K562 (cell line): Measurements from ENCODE around the gene DNAH1. TPM values are rescaled to one million over a fixed set of nuclear protein-coding genes. Genes with fewer than 3 reads are reported as not detected.

ENCODE experiments used
- ATAC-seq: fragments of 200-7000 bp; cut with Tn5 transposase; 3 replicates; pipeline ENCODE4 v1.9.1; 2020; ENCODE audit warnings: moderate library complexity
- BruUV-seq: library from RNA; stranded (reverse); fragments of 400-500 nt; replicated peaks from 2 replicates; lab custom pipeline; 2021; lab: Mats Ljungman, UMichigan
- CTCF ChIA-PET: fragments of 300-600 bp; formaldehyde crosslinking; extraction: SDS; loops from one replicate; lab custom pipeline; 2021; ENCODE audit warnings: low intra/inter-chr PET ratio; lab: Yijun Ruan, JAX
- POLR2A ChIA-PET: fragments of 300-600, 350-650 bp; sonication (Branson Sonifier 250); formaldehyde crosslinking; extraction: SDS; loops from one replicate; lab custom pipeline; 2021; ENCODE audit warnings: antibody characterized with exemption, inconsistent platforms; lab: Yijun Ruan, JAX
- DNase-seq, 4 experiments: peaks; one replicate each; pipeline versions ENCODE4 v3.0.0 to v3.0.0-alpha.2; 2011 to 2018; ENCODE audit warnings: low spot score in 3 of 4, mixed read lengths in 3 of 4; ENCODE audit errors: extremely low read depth in 1 of 4
- FAIRE-seq: peaks from 2 replicates; lab custom pipeline; 2011; peaks lifted over from hg19 to GRCh38; lab: Jason Lieb, UNC
- H2AFZ ChIP-seq: 2 replicates; pipeline ENCODE4 v1.6.0; 2011; ENCODE audit warnings: low read depth, low read length, control low read depth, inconsistent platforms
- H3K27ac ChIP-seq: fragments of 200-600 bp; 3 replicates; pipeline ENCODE4 v1.8.0; 2011; ENCODE audit warnings: low read depth, mild to moderate bottlenecking, control low read depth, inconsistent platforms, low read length, moderate library complexity, mixed read lengths; ENCODE audit errors: extremely low read depth
- H3K27me3 ChIP-seq, 2 experiments: fragments of 300-600 bp in 1 of 2; 2 replicates in 1 of 2; 3 replicates in 1 of 2; pipeline versions ENCODE4 v1.6.0 to v1.8.0; 2011; ENCODE audit warnings: inconsistent platforms in 2 of 2, low read length in 2 of 2, mild to moderate bottlenecking in 1 of 2, mixed read lengths in 1 of 2, moderate library complexity in 1 of 2; ENCODE audit not compliant: control insufficient read depth in 2 of 2, insufficient read depth in 2 of 2
- H3K36me3 ChIP-seq: fragments of 300-600 bp; 3 replicates; pipeline ENCODE4 v1.8.0; 2011; ENCODE audit warnings: mild to moderate bottlenecking, low read length, inconsistent platforms; ENCODE audit not compliant: control insufficient read depth, insufficient read depth
- H3K4me1 ChIP-seq, 2 experiments: fragments of 200-600 bp in 1 of 2; replicated peaks in 1 of 2; 2 replicates in 1 of 2; 3 replicates in 1 of 2; pipeline versions ENCODE4 v1.5.1 to v1.8.0; 2011; ENCODE audit warnings: inconsistent platforms in 2 of 2, low read length in 2 of 2, mild to moderate bottlenecking in 1 of 2, mixed read lengths in 1 of 2, moderate library complexity in 1 of 2; ENCODE audit not compliant: control insufficient read depth in 2 of 2, insufficient read depth in 2 of 2
- H3K4me2 ChIP-seq: 2 replicates; pipeline ENCODE4 v1.6.1; 2011; ENCODE audit warnings: low read length, control low read depth, inconsistent platforms, mixed read lengths; ENCODE audit not compliant: insufficient read depth
- H3K4me3 ChIP-seq: fragments of 200-600 bp; sonication (generic), shearing (Covaris generic); 2 replicates; pipeline ENCODE4 v1.5.1; 2016; ENCODE audit warnings: control low read depth, inconsistent platforms
- H3K79me2 ChIP-seq: fragments of 200-600 bp; 3 replicates; pipeline ENCODE4 v1.8.0; 2011; ENCODE audit warnings: low read length, inconsistent platforms; ENCODE audit not compliant: control insufficient read depth, insufficient read depth
- H3K9ac ChIP-seq, 2 experiments: 2 replicates each; pipeline versions ENCODE4 v1.6.0 to v1.6.1; 2011; ENCODE audit warnings: low read depth in 2 of 2, low read length in 2 of 2, control low read depth in 1 of 2, inconsistent platforms in 1 of 2, mild to moderate bottlenecking in 1 of 2, mixed read lengths in 1 of 2; ENCODE audit not compliant: insufficient read depth in 1 of 2
- H3K9me1 ChIP-seq: one replicate; pipeline ENCODE4 v1.6.0; 2011; ENCODE audit warnings: inconsistent platforms, mild to moderate bottlenecking, low read length, moderate library complexity; ENCODE audit not compliant: control insufficient read depth, insufficient read depth
- H3K9me3 ChIP-seq: replicated peaks from 2 replicates; pipeline ENCODE4 v1.5.1; 2011; ENCODE audit warnings: low read depth, low read length, inconsistent platforms; ENCODE audit not compliant: control insufficient read depth, insufficient read depth
- H4K20me1 ChIP-seq: replicated peaks from 2 replicates; pipeline ENCODE4 v1.6.1; 2011; ENCODE audit warnings: low read length, inconsistent platforms, mixed read lengths; ENCODE audit not compliant: control insufficient read depth, insufficient read depth
- FUS ChIP-seq: fragments of 200-400 bp; formaldehyde crosslinking; optimal IDR thresholded peaks from 2 replicates; pipeline ENCODE3; 2017; ENCODE audit warnings: low read depth, low read length
- NCOA2 ChIP-seq, 2 experiments: fragments of 450-650 bp; IDR thresholded peaks; 2 replicates each; pipeline ENCODE4 v1.6.1; 2018; ENCODE audit warnings: mild to moderate bottlenecking in 2 of 2, moderate library complexity in 1 of 2; ENCODE audit not compliant: partially characterized antibody in 2 of 2
- NCOA4 ChIP-seq: fragments of 450-650 bp; IDR thresholded peaks from 2 replicates; pipeline ENCODE4 v1.6.1; 2018; ENCODE audit warnings: mild to moderate bottlenecking; ENCODE audit not compliant: partially characterized antibody
- POLR2H ChIP-seq: IDR thresholded peaks from 2 replicates; pipeline ENCODE4 v1.6.1; 2016; ENCODE audit warnings: missing genetic modification characterization, low read depth, mild to moderate bottlenecking, control low read depth, missing compliant biosample characterization, moderate library complexity
- RNF2 ChIP-seq: sonication (generic); IDR thresholded peaks from 2 replicates; pipeline ENCODE4 v1.6.1; 2016
- ZNF41 ChIP-seq: fragments of 250-450 bp; sonication (Bioruptor Pico); conservative IDR thresholded peaks from 2 replicates; pipeline ENCODE4 v1.4.0; 2020; ENCODE audit warnings: mild to moderate bottlenecking
- ZNF551 ChIP-seq: fragments of 250-450 bp; sonication (Bioruptor Pico); IDR thresholded peaks from 2 replicates; pipeline ENCODE4 v1.5.0; 2021; ENCODE audit warnings: mild to moderate bottlenecking, moderate library complexity
- WGBS: fragments of 100-300 bp; shearing (Covaris generic); methylation state at CpG from one replicate; pipeline ENCODE4 v1.1.6; 2016; ENCODE audit warnings: low coverage, mixed read lengths; ENCODE audit not compliant: insufficient coverage; ENCODE audit errors: missing lambda C conversion rate; 5-methylcytosine and 5-hydroxymethylcytosine counted together
- in situ Hi-C: fragments of 300-500 bp; cut with MboI; formaldehyde crosslinking; loops from 4 replicates; pipeline ENCODE4 v1.15.0; 2018; ENCODE audit warnings: inconsistent platforms, mixed read lengths
- intact Hi-C: fragments of 100-400 bp; cut with micrococcal nuclease; formaldehyde crosslinking; loops from 2 replicates; pipeline ENCODE4 v1.14.2; 2022
- polyA plus RNA-seq, 8 experiments: library from polyadenylated mRNA; depleted of rRNA in 4 of 8; stranded (reverse) in 5 of 8; unstranded in 3 of 8; fragments of >200 nt; fragmentation: Nextera tagmentation in 2 of 8; fragmentation: Illumina TruSeq in 1 of 8; extraction: Ambion mirVana in 2 of 8; extraction: Trizol in 1 of 8; gene quantifications; 2 replicates each; pipeline versions ENCODE4 v1.2.1 to v1.2.3, GENCODE V29; 2011 to 2014; ENCODE audit warnings: inconsistent platforms in 1 of 8, missing spikeins in 1 of 8
- total RNA-seq, 7 experiments: library from RNA; depleted of rRNA in 6 of 7; stranded (reverse); fragments of >200 nt in 6 of 7; fragmentation: Illumina TruSeq in 2 of 7; extraction: Trizol in 2 of 7; gene quantifications; 2 replicates each; pipeline versions ENCODE4 v1.2.1 to v1.2.3, GENCODE V29; 2011 to 2021; ENCODE audit warnings: low replicate concordance in 1 of 7
- TF ChIP-seq, protein P1 (sequence below): fragments of 250-450 bp; sonication (Bioruptor Pico); IDR thresholded peaks from 2 replicates; pipeline ENCODE4 v1.8.0; 2022; ENCODE audit warnings: moderate library complexity, mild to moderate bottlenecking, inconsistent platforms
- TF ChIP-seq, protein P2 (sequence below): fragments of 450-650 bp; IDR thresholded peaks from 2 replicates; pipeline ENCODE4 v1.6.1; 2016; ENCODE audit warnings: mild to moderate bottlenecking, moderate library complexity

DNAH1 gene
- total and polyA plus RNA-seq, 9 of the 15 experiments (the other 6 are each of a cell fraction or from before 2014, with no cell fraction given): 0.04 to 0.84 (median 0.50) TPM

DNA sequence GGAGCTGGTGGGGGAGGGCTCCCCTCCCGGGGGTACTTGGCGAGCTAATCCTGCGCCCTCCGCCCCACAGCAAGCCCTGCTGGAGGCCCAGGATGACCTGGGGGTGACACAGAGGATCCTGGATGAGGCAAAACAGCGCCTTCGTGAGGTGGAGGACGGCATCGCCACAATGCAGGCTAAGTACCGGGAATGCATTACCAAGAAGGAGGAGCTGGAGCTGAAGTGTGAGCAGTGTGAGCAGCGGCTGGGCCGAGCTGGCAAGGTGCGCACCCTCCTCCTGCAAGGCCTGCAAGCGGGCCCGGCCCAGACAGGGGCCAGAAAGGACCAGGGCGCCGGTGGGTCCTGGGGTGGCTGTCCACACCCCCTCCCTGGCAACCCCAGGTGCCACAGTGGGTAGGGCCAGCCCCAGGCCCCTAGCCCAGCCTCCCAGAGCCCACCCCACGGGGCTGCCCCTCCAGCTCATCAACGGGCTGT is 72.3 kb downstream of the DNAH1 start (continued):
- TF ChIP-seq ZNF41 (CRISPR knock-in tag): no peak
- TF ChIP-seq, all 486 proteins: peak for 4

DNA sequence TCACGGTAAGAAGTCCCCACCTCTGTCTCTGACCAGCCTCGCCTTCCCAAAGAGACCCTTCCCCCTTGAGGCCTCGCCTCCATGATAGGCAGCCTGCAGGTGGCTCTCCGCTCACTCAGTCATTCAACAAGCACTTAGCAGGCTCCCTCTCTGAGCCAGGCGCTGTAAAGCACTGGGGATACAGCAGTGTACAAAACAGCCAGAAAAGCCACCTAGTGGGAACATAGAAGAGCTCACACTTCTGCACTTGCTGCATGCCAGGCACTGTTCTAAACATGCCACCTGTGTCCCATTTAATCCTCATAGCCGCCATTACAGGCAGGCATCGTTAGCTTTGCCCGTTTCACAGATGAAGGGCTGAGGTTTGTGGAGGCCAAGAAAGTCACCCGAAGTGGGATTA is 72.8 kb downstream of the DNAH1 start:
- CTCF ChIA-PET: interaction anchor here (0.6 kb wide), 1 partner anchor 110 kb away, joined by 4 read pairs; no protein-coding TSS in a partner anchor
- ATAC-seq: peak; percentile 19; the same call in 1 of the 3 replicates
- BruUV-seq: no TSS peak
- no peak for TF ChIP-seq POLR2H (tag)
- TF ChIP-seq FUS: no peak
- no peak for TF ChIP-seq NCOA4
- TF ChIP-seq NCOA2 (IDR thresholded peaks at IDR 0.05; ENCODE audit: partially characterized antibody in 2 of 2): no peak
- TF ChIP-seq RNF2: no peak
- no peak for TF ChIP-seq ZNF551 (CRISPR knock-in tag)
- TF ChIP-seq, protein P1, sequence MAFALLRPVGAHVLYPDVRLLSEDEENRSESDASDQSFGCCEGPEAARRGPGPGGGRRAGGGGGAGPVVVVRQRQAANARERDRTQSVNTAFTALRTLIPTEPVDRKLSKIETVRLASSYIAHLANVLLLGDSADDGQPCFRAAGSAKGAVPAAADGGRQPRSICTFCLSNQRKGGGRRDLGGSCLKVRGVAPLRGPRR: no peak
- TF ChIP-seq, protein P2, sequence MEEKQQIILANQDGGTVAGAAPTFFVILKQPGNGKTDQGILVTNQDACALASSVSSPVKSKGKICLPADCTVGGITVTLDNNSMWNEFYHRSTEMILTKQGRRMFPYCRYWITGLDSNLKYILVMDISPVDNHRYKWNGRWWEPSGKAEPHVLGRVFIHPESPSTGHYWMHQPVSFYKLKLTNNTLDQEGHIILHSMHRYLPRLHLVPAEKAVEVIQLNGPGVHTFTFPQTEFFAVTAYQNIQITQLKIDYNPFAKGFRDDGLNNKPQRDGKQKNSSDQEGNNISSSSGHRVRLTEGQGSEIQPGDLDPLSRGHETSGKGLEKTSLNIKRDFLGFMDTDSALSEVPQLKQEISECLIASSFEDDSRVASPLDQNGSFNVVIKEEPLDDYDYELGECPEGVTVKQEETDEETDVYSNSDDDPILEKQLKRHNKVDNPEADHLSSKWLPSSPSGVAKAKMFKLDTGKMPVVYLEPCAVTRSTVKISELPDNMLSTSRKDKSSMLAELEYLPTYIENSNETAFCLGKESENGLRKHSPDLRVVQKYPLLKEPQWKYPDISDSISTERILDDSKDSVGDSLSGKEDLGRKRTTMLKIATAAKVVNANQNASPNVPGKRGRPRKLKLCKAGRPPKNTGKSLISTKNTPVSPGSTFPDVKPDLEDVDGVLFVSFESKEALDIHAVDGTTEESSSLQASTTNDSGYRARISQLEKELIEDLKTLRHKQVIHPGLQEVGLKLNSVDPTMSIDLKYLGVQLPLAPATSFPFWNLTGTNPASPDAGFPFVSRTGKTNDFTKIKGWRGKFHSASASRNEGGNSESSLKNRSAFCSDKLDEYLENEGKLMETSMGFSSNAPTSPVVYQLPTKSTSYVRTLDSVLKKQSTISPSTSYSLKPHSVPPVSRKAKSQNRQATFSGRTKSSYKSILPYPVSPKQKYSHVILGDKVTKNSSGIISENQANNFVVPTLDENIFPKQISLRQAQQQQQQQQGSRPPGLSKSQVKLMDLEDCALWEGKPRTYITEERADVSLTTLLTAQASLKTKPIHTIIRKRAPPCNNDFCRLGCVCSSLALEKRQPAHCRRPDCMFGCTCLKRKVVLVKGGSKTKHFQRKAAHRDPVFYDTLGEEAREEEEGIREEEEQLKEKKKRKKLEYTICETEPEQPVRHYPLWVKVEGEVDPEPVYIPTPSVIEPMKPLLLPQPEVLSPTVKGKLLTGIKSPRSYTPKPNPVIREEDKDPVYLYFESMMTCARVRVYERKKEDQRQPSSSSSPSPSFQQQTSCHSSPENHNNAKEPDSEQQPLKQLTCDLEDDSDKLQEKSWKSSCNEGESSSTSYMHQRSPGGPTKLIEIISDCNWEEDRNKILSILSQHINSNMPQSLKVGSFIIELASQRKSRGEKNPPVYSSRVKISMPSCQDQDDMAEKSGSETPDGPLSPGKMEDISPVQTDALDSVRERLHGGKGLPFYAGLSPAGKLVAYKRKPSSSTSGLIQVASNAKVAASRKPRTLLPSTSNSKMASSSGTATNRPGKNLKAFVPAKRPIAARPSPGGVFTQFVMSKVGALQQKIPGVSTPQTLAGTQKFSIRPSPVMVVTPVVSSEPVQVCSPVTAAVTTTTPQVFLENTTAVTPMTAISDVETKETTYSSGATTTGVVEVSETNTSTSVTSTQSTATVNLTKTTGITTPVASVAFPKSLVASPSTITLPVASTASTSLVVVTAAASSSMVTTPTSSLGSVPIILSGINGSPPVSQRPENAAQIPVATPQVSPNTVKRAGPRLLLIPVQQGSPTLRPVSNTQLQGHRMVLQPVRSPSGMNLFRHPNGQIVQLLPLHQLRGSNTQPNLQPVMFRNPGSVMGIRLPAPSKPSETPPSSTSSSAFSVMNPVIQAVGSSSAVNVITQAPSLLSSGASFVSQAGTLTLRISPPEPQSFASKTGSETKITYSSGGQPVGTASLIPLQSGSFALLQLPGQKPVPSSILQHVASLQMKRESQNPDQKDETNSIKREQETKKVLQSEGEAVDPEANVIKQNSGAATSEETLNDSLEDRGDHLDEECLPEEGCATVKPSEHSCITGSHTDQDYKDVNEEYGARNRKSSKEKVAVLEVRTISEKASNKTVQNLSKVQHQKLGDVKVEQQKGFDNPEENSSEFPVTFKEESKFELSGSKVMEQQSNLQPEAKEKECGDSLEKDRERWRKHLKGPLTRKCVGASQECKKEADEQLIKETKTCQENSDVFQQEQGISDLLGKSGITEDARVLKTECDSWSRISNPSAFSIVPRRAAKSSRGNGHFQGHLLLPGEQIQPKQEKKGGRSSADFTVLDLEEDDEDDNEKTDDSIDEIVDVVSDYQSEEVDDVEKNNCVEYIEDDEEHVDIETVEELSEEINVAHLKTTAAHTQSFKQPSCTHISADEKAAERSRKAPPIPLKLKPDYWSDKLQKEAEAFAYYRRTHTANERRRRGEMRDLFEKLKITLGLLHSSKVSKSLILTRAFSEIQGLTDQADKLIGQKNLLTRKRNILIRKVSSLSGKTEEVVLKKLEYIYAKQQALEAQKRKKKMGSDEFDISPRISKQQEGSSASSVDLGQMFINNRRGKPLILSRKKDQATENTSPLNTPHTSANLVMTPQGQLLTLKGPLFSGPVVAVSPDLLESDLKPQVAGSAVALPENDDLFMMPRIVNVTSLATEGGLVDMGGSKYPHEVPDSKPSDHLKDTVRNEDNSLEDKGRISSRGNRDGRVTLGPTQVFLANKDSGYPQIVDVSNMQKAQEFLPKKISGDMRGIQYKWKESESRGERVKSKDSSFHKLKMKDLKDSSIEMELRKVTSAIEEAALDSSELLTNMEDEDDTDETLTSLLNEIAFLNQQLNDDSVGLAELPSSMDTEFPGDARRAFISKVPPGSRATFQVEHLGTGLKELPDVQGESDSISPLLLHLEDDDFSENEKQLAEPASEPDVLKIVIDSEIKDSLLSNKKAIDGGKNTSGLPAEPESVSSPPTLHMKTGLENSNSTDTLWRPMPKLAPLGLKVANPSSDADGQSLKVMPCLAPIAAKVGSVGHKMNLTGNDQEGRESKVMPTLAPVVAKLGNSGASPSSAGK: no peak

More for the DNA sequence above, 72.8 kb downstream of the DNAH1 start:
- no peaks in the 10 kb centered on the region for H3K79me2 ChIP-seq
- intact Hi-C loops (loop anchor here (5.0 kb wide), 1 partner anchor 167 kb away; no protein-coding TSS in a partner anchor), in situ Hi-C loops (loop anchor here (10.0 to 25.0 kb wide), 2 partner anchors 94 to 377 kb away; no protein-coding TSS in a partner anchor)
- H3K9me3 ChIP-seq: no peaks in the 10 kb centered on the region
- peaks cover 0 to 2% of the 10 kb centered on the region in 2 experiments; a peak in 2 of 5 replicates for H3K27me3 ChIP-seq
- FAIRE-seq: no peak
- no peak for DNase-seq
- H3K27ac ChIP-seq: no peak overlapping the region
- H3K4me3 ChIP-seq: no peak overlapping the region
- no peak overlapping the region for H2AFZ ChIP-seq
- no peaks in the 10 kb centered on the region for H3K36me3 ChIP-seq
- H3K9me1 ChIP-seq: no peaks in the 10 kb centered on the region
- peaks cover 0 to 28% of the 10 kb centered on the region in 2 experiments; a peak in 2 of 5 replicates for H3K4me1 ChIP-seq
- 37% methylated on average over 9 of the region's 9 CpGs for WGBS
- POLR2A ChIA-PET: interaction anchor here (0.7 to 1.3 kb wide), 5 partner anchors 9 to 169 kb away, joined by 3 to 9 read pairs (median 3); no protein-coding TSS in a partner anchor
- no peak overlapping the region for H3K4me2 ChIP-seq
- no peaks in the 10 kb centered on the region for H4K20me1 ChIP-seq
- H3K9ac ChIP-seq: no peak overlapping the region
